ENCODE measurements around the gene GALNT8.

- TF ChIP-seq POLR2A (IDR thresholded peaks at IDR 0.05; ENCODE audit: low read depth, low read length), result no peak
- no peak for TF ChIP-seq POLR2AphosphoS5 (IDR thresholded peaks at IDR 0.05; ENCODE audit: low read depth, low read length)
These were observed 14.6 kb downstream of the GALNT8 start for GRCh38 chr12:4734625-4735340.
